Central memory CD4-positive, alpha-beta T cell (primary cell): ENCODE measurements around the gene SUN2.

Experiments used
- DNase-seq: peaks from one replicate; pipeline ENCODE4 v3.0.0; 2022

SUN2 gene

GRCh38 chr22:38777087-38777671 is 21.4 kb upstream of the SUN2 start:
- DNase-seq: no peak

- DNase-seq: no peak
Observed at GRCh38 chr22:38776086-38776485, 20.3 kb upstream of the SUN2 start.

- DNase-seq: no peak
Observed at GRCh38 chr22:38775656-38776055, 19.9 kb upstream of the SUN2 start.

GRCh38 chr22:38774496-38775166 is 18.8 kb upstream of the SUN2 start:
- DNase-seq: no peak

GRCh38 chr22:38773363-38773946 is 17.7 kb upstream of the SUN2 start:
- DNase-seq: no peak

- no peak for DNase-seq
Observed at GRCh38 chr22:38772623-38772873, 16.8 kb upstream of the SUN2 start.

GRCh38 chr22:38770257-38770949 is 14.6 kb upstream of the SUN2 start:
- no peak for DNase-seq

- DNase-seq: no peak
Observed at GRCh38 chr22:38768036-38768435, 12.2 kb upstream of the SUN2 start.

- no peak for DNase-seq
Observed at GRCh38 chr22:38767313-38767712, 11.5 kb upstream of the SUN2 start.

GRCh38 chr22:38766076-38766777 is 10.4 kb upstream of the SUN2 start:
- DNase-seq: peak; percentile 28

- DNase-seq: no peak
Observed at GRCh38 chr22:38762551-38762983, 6.8 kb upstream of the SUN2 start.

GRCh38 chr22:38761202-38762162 is 5.7 kb upstream of the SUN2 start:
- no peak for DNase-seq

GRCh38 chr22:38760477-38761201 is 4.8 kb upstream of the SUN2 start:
- no peak for DNase-seq

GRCh38 chr22:38759005-38759404 is 3.2 kb upstream of the SUN2 start:
- no peak for DNase-seq

- peak; percentile 77 for DNase-seq
Observed at GRCh38 chr22:38758276-38758945, 2.6 kb upstream of the SUN2 start.

GRCh38 chr22:38757464-38757757 is 1.6 kb upstream of the SUN2 start:
- no peak for DNase-seq

GRCh38 chr22:38756711-38757463 is 1.1 kb upstream of the SUN2 start:
- DNase-seq: no peak

GRCh38 chr22:38755155-38755910 is 465 bp downstream of the SUN2 start:
- DNase-seq: peak; percentile 43

GRCh38 chr22:38754751-38755154 is 1.0 kb downstream of the SUN2 start:
- DNase-seq: peak; percentile 39
